Gastrocnemius medialis (tissue), 4 donors: Measurements from ENCODE around the gene BARHL2.

ENCODE experiments used
- CTCF ChIP-seq, 5 experiments: fragments of 450-650 bp in 3 of 5; fragments of 200-600 bp in 2 of 5; sonication (generic) in 2 of 5; IDR thresholded peaks in 4 of 5; conservative IDR thresholded peaks in 1 of 5; 1 replicate in 4 of 5; 2 replicates in 1 of 5; pipeline ENCODE4 v1.5.1; 2016 to 2019; ENCODE audit warnings: antibody characterized with exemption in 5 of 5, mild to moderate bottlenecking in 3 of 5, moderate library complexity in 3 of 5
- POLR2A ChIP-seq, 2 donors: fragments of 450-650 bp; IDR thresholded peaks; one replicate each; pipeline ENCODE4 v1.6.1; 2017; ENCODE audit warnings: antibody characterized with exemption in 2 of 2, mild to moderate bottlenecking in 2 of 2, moderate library complexity in 2 of 2

GRCh38 chr1:90726425-90726985, 9.4 kb upstream of the BARHL2 start:
- no peak for TF ChIP-seq CTCF (IDR thresholded peaks at IDR 0.05 in 4 of 5, conservative IDR thresholded peaks at IDR 0.05 in 1 of 5)
- TF ChIP-seq POLR2A (IDR thresholded peaks at IDR 0.05): no peak
